ENCODE measurements around the gene SHBG. TPM values are rescaled to one million over a fixed set of nuclear protein-coding genes. Genes with fewer than 3 reads are reported as not detected.
A peak's percentile ranks its signal among the peaks of the same experiment; 100 is the strongest.

Gene SHBG
- total and polyA plus RNA-seq, 2 experiments from 2014 or later: 0.96 TPM; not detected in 1

DNA sequence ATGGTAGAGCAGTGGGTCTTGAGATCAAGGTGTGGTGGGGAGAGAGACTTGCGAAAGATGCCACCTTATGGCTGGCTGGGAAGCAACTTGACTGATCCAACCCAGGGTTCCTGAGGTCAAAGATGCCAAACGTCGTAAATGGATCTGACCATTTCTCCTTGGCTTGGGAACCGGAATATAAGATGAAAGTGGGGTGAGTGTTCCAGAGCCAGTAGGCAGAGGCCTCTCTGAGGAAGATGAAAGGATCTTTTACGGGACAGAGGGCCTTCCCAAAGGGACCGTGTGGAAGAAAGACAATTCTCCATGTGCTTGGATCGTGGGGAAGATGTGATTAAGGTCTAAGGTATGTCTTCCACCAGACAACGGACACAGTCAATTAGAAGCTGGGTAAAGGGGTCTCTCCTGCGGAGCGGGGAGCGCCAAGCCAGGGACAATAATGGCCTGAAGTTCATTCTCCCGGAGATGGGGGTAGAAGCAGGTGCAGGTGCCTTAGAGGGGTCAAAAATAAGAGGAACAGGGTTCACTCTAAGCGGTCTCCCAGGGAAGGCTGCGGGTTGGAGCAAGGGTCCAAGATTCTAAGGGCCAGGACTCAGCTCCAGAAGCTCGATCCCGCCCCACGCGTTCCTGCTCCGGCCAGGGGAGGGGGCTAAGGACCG is 16.0 kb upstream of the SHBG start:
- Histone ChIP-seq H3K9me3 (ENCODE audit: low read depth) (no peaks in the 10 kb centered on the region), H3K4me3 (peak overlapping the region; percentile 85), H3K27ac (peak overlapping the region; percentile 82), H3K36me3 (ENCODE audit: low read depth) (0 out of 2 replicates have a peak, but pooled peaks cover 9% of the 10 kb centered on the region), H3K4me1 (ENCODE audit: insufficient read depth) (peaks cover 26% of the 10 kb centered on the region), H3K9me2 (ENCODE audit: insufficient read depth) (no peaks in the 10 kb centered on the region), H2AFZ (peak overlapping the region; percentile 72), H3K4me2 (ENCODE audit: unreplicated experiment) (peak overlapping the region; percentile 99), H3K79me2 (ENCODE audit: insufficient read depth) (peaks cover 55% of the 10 kb centered on the region), H4K20me1 (ENCODE audit: insufficient read depth) (no peaks in the 10 kb centered on the region; the same call in 1 of the 2 replicates), H3K9ac (peak overlapping the region; percentile 91), H3K27me3 (replicated peaks; ENCODE audit: insufficient read depth) (no peaks in the 10 kb centered on the region), H3F3A (ENCODE audit: insufficient read depth) (0 out of 2 replicates have a peak, but pooled peaks cover 6% of the 10 kb centered on the region)
- 1 to 3% methylated on average over 19 to 20 of the region's 20 CpGs for WGBS, 2 experiments (ENCODE audit: low coverage in 1 of 2, low lambda C conversion rate in 2 of 2, missing lambda C conversion rate in 2 of 2)
- in situ Hi-C loops (cut with MboI): no loop called here
- DNase-seq: peak; percentile 68
- no peak for TF ChIP-seq EZH2 (IDR thresholded peaks at IDR 0.05; ENCODE audit: insufficient read depth, poor library complexity, severe bottlenecking)

DNA sequence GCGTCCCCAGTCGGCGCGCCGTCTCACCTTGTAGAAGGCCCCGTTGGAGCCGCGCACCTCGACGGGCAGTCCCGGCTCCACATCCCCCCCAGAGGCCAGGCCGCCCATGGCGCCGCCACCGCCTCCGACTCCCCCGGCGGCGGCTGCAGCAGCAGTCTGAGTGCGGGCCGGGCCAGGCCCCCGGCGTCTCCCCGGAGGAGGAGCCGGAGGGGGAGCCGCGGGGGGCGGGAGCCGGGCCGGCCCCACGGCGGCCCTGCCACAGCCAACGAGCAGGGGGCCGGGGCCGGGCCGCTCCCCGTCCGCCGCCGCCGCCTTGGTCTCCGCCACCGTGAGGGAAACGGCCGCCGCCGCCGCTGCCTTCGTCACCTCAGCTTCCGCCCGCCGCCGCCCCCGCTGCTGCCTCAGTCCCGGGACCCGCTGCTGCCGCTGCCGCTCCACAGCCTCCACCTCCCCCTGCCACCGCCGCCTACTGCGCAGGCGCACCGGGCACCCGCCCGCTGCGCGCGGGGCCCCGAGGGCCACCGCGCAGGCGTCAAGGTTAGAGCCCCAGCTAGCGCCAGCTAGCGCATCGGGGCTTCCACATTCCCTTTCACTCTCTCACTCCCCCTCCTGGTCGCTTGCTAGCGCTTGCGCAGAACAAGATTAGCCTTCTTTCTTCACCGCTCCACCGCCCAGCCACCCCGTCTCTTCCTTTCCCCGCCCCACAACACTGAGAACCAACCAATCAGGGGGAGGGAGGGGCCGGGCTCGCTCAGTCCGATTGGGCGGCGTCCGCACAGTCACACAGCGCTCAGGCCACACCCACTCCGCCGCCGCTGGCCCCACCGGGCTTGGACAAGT is 15.3 kb upstream of the SHBG start, which contains the start of gene FXR2:
Gene FXR2 (minus strand): TSS at position 473 of the 840 bp plus-strand sequence. CDS start 365 bp downstream, at position 108.
- Histone ChIP-seq H3K79me2 (ENCODE audit: insufficient read depth) (peaks cover 47% of the 10 kb centered on the region), H3K4me1 (ENCODE audit: insufficient read depth) (peaks cover 26% of the 10 kb centered on the region), H3K4me2 (ENCODE audit: unreplicated experiment) (peak within 1 kb of the TSS; percentile 99), H3K27me3 (replicated peaks; ENCODE audit: insufficient read depth) (no peaks in the 10 kb centered on the region), H3K9ac (peak within 1 kb of the TSS; percentile 91), H3F3A (ENCODE audit: insufficient read depth) (0 out of 2 replicates have a peak, but pooled peaks cover 6% of the 10 kb centered on the region), H3K9me2 (ENCODE audit: insufficient read depth) (no peaks in the 10 kb centered on the region), H3K4me3 (peak within 1 kb of the TSS; percentile 85), H2AFZ (peak within 1 kb of the TSS; percentile 96), H3K27ac (peak within 1 kb of the TSS; percentile 82), H3K9me3 (ENCODE audit: low read depth) (no peaks in the 10 kb centered on the region), H3K36me3 (ENCODE audit: low read depth) (0 out of 2 replicates have a peak, but pooled peaks cover 9% of the 10 kb centered on the region), H4K20me1 (ENCODE audit: insufficient read depth) (no peaks in the 10 kb centered on the region; the same call in 1 of the 2 replicates)
- TF ChIP-seq EZH2 (IDR thresholded peaks at IDR 0.05; ENCODE audit: insufficient read depth, poor library complexity, severe bottlenecking) (no peak), EZH2phosphoT487 (IDR thresholded peaks at IDR 0.05; ENCODE audit: insufficient read depth, low read depth) (no peak)
- WGBS, 2 experiments (ENCODE audit: low coverage in 1 of 2, low lambda C conversion rate in 2 of 2, missing lambda C conversion rate in 2 of 2): 1 to 2% methylated on average over 51 to 59 of the region's 93 CpGs
- in situ Hi-C loops (cut with MboI): no loop called here
- peak; percentile 100 for DNase-seq

DNA sequence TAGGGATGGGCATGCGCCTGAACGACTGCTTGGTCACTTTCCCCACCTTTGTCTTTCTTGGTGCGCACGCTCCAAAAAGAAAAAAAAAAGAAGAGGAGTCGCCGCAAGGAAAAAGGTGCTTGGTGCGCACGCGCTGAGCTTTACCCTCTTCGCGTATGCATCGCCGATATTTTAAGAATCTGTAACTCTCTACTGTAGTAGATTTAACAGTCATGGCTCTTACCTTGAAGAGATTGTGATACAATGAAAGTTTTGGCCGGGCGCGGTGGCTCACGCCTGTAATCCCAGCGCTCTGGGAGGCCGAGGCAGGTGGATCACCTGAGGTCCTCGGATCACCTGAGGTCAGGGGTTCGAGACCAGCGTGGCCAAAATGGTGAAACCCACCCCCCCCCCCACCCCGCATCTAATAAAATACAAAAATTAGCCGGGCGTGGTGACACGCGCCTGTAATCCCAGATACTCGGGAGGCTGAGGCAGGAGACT is 14.6 kb upstream of the SHBG start:
- Histone ChIP-seq H2AFZ (peak overlapping the region; percentile 96), H3K9me2 (ENCODE audit: insufficient read depth) (no peaks in the 10 kb centered on the region), H3K27ac (peak overlapping the region; percentile 63), H3K9me3 (ENCODE audit: low read depth) (no peaks in the 10 kb centered on the region), H4K20me1 (ENCODE audit: insufficient read depth) (no peaks in the 10 kb centered on the region; the same call in 1 of the 2 replicates), H3K9ac (peak overlapping the region; percentile 76), H3K79me2 (ENCODE audit: insufficient read depth) (peaks cover 41% of the 10 kb centered on the region), H3K27me3 (replicated peaks; ENCODE audit: insufficient read depth) (no peaks in the 10 kb centered on the region), H3K36me3 (ENCODE audit: low read depth) (0 out of 2 replicates have a peak, but pooled peaks cover 9% of the 10 kb centered on the region), H3K4me1 (ENCODE audit: insufficient read depth) (peaks cover 26% of the 10 kb centered on the region), H3K4me2 (ENCODE audit: unreplicated experiment) (peak overlapping the region; percentile 78), H3F3A (ENCODE audit: insufficient read depth) (0 out of 2 replicates have a peak, but pooled peaks cover 6% of the 10 kb centered on the region), H3K4me3 (peak overlapping the region; percentile 74)
- in situ Hi-C loops (cut with MboI): no loop called here
- no peak for TF ChIP-seq EZH2 (IDR thresholded peaks at IDR 0.05; ENCODE audit: insufficient read depth, poor library complexity, severe bottlenecking)
- WGBS, 2 experiments (ENCODE audit: low coverage in 1 of 2, low lambda C conversion rate in 2 of 2, missing lambda C conversion rate in 2 of 2): 1 to 3% methylated on average over 24 to 28 of the region's 28 CpGs
- no peak for DNase-seq

DNA sequence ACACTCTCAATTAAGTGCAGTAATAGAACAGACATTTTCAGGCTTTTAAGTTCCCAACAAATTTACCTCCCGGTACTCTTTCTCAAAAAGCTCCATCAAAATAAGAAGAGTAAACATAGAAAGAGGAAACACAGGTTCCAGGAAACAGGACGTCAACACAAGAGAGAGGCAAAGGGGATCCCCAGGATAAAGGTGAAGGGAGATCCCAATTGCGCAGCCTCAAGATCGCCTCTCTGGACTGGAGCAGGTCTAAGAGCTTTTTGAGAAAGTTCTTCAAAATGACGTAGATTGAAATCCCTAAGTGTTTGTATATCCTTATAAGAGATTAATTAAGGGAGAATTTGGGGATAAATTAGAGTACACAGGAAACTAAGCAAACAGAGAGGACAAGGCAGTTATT is 11.3 kb upstream of the SHBG start:
- WGBS, 2 experiments (ENCODE audit: low coverage in 1 of 2, low lambda C conversion rate in 2 of 2, missing lambda C conversion rate in 2 of 2): 81 to 84% methylated on average over 5 of the region's 5 CpGs
- no peak overlapping the region for H2AFZ ChIP-seq
- in situ Hi-C loops (cut with MboI): no loop called here
- no peak overlapping the region for H3K4me3 ChIP-seq
- no peak for TF ChIP-seq EZH2phosphoT487 (IDR thresholded peaks at IDR 0.05; ENCODE audit: insufficient read depth, low read depth)
- H3K79me2 ChIP-seq (ENCODE audit: insufficient read depth): peaks cover 8% of the 10 kb centered on the region
- H3K4me1 ChIP-seq (ENCODE audit: insufficient read depth): peaks cover 2% of the 10 kb centered on the region
- no peaks in the 10 kb centered on the region for H3K27me3 ChIP-seq (replicated peaks; ENCODE audit: insufficient read depth)
- H3K9ac ChIP-seq: no peak overlapping the region
- H3F3A ChIP-seq (ENCODE audit: insufficient read depth): 0 out of 2 replicates have a peak, but pooled peaks cover 5% of the 10 kb centered on the region
- no peaks in the 10 kb centered on the region for H3K9me3 ChIP-seq (ENCODE audit: low read depth)
- no peaks in the 10 kb centered on the region for H3K36me3 ChIP-seq (ENCODE audit: low read depth)
- no peaks in the 10 kb centered on the region for H3K9me2 ChIP-seq (ENCODE audit: insufficient read depth)
- H3K4me2 ChIP-seq (ENCODE audit: unreplicated experiment): no peak overlapping the region
- H3K27ac ChIP-seq: no peak overlapping the region
- no peaks in the 10 kb centered on the region for H4K20me1 ChIP-seq (ENCODE audit: insufficient read depth)
- no peak for DNase-seq
